ENCODE measurements around the gene SLC25A13.
"Not testable (repeated sequence)": the region's sequence is repeated elsewhere in the genome, so short reads cannot be mapped to it uniquely, and the experiment has no call there.

Gene SLC25A13

DNA sequence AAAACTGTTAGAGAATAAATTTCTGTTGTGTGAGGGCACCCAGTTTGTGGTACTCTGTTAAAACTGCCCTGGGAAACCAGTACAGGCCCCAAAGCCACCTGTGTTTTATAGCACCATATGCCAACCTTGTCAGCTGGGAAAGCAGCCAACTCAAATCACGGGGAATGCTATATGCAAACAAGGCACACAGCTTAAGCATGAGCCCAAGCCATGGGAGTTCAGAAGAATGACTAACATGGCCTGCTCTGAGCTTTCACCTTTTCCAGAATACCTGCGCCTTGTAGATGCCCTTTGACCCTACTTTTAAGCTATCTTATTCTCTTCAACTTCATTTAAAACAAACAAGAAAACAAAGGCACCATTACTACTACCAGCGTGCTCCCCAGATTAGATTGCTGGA lies 5.5 kb upstream of the SLC25A13 start:
- TF ChIP-seq, protein P1, sequence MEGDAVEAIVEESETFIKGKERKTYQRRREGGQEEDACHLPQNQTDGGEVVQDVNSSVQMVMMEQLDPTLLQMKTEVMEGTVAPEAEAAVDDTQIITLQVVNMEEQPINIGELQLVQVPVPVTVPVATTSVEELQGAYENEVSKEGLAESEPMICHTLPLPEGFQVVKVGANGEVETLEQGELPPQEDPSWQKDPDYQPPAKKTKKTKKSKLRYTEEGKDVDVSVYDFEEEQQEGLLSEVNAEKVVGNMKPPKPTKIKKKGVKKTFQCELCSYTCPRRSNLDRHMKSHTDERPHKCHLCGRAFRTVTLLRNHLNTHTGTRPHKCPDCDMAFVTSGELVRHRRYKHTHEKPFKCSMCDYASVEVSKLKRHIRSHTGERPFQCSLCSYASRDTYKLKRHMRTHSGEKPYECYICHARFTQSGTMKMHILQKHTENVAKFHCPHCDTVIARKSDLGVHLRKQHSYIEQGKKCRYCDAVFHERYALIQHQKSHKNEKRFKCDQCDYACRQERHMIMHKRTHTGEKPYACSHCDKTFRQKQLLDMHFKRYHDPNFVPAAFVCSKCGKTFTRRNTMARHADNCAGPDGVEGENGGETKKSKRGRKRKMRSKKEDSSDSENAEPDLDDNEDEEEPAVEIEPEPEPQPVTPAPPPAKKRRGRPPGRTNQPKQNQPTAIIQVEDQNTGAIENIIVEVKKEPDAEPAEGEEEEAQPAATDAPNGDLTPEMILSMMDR (IDR thresholded peaks at IDR 0.05; ENCODE audit: low read depth, low read length): no peak
- H3K4me3 ChIP-seq (ENCODE audit: low read depth, low read length): no peak overlapping the region
- in situ Hi-C loops (cut with HindIII; ENCODE audit: low sequenced_read_pairs): no loop called here
- DNase-seq (ENCODE audit: low read depth, low spot score): no peak

DNA sequence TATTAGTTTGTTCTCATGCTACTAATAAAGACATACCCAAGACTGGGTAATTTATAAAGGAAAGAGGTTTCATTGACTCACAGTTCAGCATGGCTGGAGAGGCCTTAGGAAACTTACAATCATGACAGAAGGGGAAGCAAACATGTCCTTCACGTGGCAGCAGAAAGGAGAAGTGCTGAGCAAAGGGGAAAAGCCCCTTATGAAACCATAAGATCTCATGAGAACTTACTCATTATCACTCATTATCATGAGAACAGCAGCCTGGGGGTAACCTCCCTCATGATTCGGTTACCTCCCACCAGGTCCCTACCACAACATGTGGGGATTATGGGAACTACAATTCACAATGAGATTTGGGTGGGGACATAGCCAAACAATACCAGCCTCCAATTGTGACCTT lies 4.9 kb upstream of the SLC25A13 start:
- in situ Hi-C loops (cut with HindIII; ENCODE audit: low sequenced_read_pairs); DNase-seq (ENCODE audit: low read depth, low spot score): not testable (repeated sequence)

DNA sequence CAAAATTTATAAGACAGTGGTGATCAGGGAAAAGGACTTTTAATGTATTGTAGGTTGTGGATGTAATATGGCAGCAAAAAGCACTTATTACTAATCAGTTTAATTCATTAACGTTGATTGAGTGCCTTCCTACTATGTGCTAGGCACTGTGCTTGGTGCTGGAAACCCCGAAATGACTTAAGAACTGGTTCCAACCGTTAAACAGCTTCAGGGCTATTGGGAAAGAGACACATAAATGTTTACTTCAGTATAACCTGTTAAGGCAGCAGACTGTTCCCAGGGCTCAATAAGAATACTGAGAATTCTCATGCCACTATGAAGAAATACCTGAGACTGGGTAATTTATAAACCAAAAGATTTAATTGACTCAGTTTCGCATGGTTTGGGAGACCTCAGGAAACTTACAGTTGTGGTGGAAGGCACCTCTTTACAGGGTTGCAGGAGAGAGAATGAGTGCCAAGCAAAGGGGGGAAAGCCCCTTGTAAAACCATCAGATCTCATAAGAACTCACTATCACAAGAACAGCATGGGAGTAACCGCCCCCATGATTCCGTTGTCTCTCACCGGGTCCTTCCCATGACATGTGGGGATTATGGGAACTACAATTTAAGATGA lies 1.1 kb upstream of the SLC25A13 start:
- DNase-seq (ENCODE audit: low read depth, low spot score): no peak
- in situ Hi-C loops (cut with HindIII; ENCODE audit: low sequenced_read_pairs): no loop called here
- no peak overlapping the region for H3K4me3 ChIP-seq (ENCODE audit: low read depth, low read length)
- TF ChIP-seq, protein P1 (IDR thresholded peaks at IDR 0.05; ENCODE audit: low read depth, low read length): no peak

More for the DNA sequence above, 4.9 kb upstream of the SLC25A13 start:
- H3K4me3 ChIP-seq (ENCODE audit: low read depth, low read length): not testable (repeated sequence)

DNA sequence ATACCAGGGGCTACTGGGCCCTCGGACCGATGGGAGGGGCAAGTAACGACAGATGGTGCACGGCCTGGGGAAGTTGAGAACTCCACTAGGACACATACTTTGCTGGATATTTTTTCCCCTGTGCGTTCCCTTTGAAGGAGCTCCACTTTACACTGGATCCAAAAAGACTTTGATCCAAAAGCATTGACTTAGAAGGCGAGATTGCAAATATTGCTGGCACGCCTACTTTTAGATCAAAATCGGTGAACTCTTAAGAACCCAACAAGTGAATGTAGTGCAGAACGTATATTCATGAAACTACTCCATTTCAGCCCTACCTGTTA lies 436 bp upstream of the SLC25A13 start:
- no peak for DNase-seq (ENCODE audit: low read depth, low spot score)
- in situ Hi-C loops (cut with HindIII; ENCODE audit: low sequenced_read_pairs): no loop called here
- peak overlapping the region; percentile 76 for H3K4me3 ChIP-seq (ENCODE audit: low read depth, low read length)

DNA sequence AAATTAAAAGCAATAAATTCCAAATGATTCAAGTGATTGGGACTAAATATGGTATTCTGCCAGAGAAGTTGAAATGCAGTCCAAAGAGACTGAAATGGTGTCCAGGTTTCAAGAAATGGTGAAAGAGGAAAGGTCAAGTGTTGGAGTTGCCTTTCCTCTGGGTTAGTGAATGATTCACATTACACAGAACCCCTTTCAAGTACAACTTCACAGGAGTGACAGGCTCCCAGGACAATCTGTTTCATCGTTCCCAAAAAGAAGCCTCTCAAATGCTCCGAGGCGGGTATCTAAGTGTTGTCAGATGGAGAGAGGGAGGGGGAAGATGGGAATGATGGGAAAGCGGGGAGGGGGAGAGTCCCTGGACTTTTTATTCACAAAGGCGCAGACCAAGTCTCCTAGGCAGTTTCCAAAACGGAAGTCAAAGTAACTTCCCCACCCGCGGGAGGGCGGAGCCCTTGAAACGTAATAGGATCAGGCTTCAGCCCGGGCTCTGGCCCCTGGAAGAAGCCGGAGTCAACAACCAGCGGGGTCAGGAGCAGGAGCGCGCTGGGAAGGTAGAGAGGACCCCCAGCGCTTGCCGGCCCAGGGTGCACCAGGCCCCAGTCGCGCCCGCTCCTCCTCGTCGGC lies 754 bp downstream of the SLC25A13 start:
- in situ Hi-C loops (cut with HindIII; ENCODE audit: low sequenced_read_pairs): no loop called here
- peak; percentile 88 for DNase-seq (ENCODE audit: low read depth, low spot score)
- TF ChIP-seq, protein P1 (IDR thresholded peaks at IDR 0.05; ENCODE audit: low read depth, low read length): no peak

More for the DNA sequence above, 436 bp upstream of the SLC25A13 start:
- TF ChIP-seq, protein P1 (IDR thresholded peaks at IDR 0.05; ENCODE audit: low read depth, low read length): no peak

DNA sequence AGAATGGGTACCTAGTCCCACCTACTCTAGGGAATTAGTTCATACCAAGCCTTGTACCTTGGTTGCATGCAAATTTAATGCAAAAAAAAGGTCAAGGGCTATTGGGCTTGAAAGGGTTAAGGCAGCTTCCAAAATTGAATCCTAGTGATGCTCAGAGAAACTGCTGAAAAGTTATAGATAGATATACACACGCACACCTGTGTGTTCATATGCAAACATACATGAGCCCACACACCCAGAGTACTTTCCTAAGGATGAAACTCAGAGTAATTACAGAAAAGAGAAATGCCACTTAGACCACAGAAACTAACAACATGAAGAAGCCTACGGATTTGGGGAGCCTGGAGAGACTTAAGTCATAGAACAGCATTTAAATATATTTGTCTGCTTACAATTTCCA lies 1.5 kb downstream of the SLC25A13 start:
- DNase-seq (ENCODE audit: low read depth, low spot score): no peak
- H3K4me3 ChIP-seq (ENCODE audit: low read depth, low read length): no peak overlapping the region
- TF ChIP-seq, protein P1 (IDR thresholded peaks at IDR 0.05; ENCODE audit: low read depth, low read length): no peak
- in situ Hi-C loops (cut with HindIII; ENCODE audit: low sequenced_read_pairs): no loop called here

More for the DNA sequence above, 754 bp downstream of the SLC25A13 start:
- peak overlapping the region; percentile 76 for H3K4me3 ChIP-seq (ENCODE audit: low read depth, low read length)

DNA sequence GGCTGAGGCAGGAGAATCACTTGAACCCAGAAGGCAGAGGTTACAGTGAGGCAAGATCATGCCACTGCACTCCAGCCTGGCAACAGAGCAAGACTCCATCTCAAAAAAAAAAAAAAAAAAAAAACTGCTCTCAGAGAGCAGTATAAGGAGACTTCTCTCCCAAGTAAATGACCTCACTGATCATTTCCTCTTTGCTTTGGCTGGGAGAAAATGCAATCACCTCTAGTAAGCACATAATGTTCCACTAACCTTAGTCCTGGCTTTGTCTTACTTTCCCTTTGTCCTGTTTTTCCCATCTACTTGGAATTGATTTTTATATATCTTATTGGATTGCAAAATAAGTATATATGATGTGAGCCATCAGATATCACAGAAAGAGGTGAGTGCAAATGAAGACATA lies 2.5 kb downstream of the SLC25A13 start:
- no peak for DNase-seq (ENCODE audit: low read depth, low spot score)
- H3K4me3 ChIP-seq (ENCODE audit: low read depth, low read length): no peak overlapping the region
- TF ChIP-seq, protein P1 (IDR thresholded peaks at IDR 0.05; ENCODE audit: low read depth, low read length): no peak
- in situ Hi-C loops (cut with HindIII; ENCODE audit: low sequenced_read_pairs): no loop called here
